Neural cell (in vitro differentiated cells): ENCODE results near the gene UGT1A1.

Experiments
- CTCF ChIP-seq: fragments of 450-650 bp; IDR thresholded peaks from 2 replicates; pipeline ENCODE4 v1.5.1; 2014; ENCODE audit warnings: antibody characterized with exemption, mild to moderate bottlenecking, moderate library complexity; ENCODE audit not compliant: poor library complexity, severe bottlenecking
- EP300 ChIP-seq: fragments of 450-650 bp; conservative IDR thresholded peaks from 2 replicates; pipeline ENCODE4 v1.6.1; 2014; ENCODE audit warnings: antibody characterized with exemption, mild to moderate bottlenecking, moderate library complexity; ENCODE audit not compliant: poor library complexity, severe bottlenecking
- POLR2AphosphoS5 ChIP-seq: IDR thresholded peaks from 2 replicates; pipeline ENCODE4 v1.6.1; 2012
- RAD21 ChIP-seq: fragments of 450-650 bp; conservative IDR thresholded peaks from 2 replicates; pipeline ENCODE4 v1.6.1; 2014; ENCODE audit warnings: antibody characterized with exemption, mild to moderate bottlenecking, moderate library complexity

DNA sequence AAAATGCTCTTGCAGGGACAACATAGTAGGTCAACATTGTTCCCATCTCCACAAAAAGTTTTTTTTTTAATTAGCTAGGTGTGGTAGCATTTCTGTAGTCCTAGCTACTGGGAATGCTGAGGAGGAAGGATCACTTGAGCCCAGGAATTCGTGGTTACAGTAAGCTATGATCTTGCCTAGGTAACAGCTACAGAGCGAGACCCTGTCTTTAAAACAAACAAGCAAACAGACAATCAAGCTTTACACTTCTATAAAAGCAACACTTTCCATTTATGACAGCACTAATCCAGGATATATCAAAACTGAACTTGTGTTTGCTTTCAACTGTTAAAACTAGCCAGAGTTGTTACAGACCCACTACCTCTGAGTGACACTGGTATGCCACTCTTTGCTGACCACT lies 19.2 kb upstream of the UGT1A1 start:
- TF ChIP-seq RAD21, result no peak
- TF ChIP-seq CTCF, result no peak
- TF ChIP-seq EP300, result no peak
- TF ChIP-seq POLR2AphosphoS5, result no peak
